ENCODE measurements around the gene ISL1. TPM values are rescaled to one million over a fixed set of nuclear protein-coding genes. Genes with fewer than 3 reads are reported as not detected.
A peak's percentile ranks its signal among the peaks of the same experiment; 100 is the strongest.

ISL1 gene
- total and polyA plus RNA-seq, 2 of the 8 experiments (the other 6 are each of a cell fraction or from before 2014, with no cell fraction given) = 0.05 to 0.19 TPM

DNA sequence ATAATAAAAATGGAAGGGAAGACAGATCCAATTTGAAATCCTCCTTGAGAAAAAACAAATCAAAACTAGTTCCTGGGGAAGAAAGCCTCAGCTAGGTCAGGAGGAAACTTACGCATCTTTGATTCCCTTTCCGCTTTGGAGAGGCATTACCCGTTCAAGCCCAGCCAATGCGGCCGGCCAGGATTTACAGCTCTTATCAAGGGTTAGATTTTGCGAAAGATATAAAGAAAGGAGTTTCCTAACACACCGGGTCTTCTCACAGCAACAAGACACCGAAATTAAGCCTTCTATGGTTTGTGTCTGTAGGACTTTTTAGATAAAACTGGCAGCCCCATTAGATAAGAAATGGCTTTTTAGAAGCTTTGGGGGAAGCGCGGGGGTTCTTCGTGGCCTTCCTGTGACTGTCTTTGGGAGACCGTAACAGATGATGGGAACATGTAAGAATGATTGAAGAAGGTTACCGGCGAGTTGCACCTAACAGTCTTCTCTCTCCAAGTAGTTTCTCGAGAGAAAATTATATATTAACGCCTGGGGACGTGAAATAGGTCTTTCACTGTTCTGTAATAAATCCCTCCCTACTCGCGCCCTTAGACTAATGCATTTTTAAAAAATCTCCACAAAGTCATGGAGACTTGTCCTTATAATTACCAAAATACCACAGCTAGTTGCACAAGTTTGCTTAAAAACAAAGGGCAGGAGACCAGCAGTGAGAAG, 1.3 kb upstream of the ISL1 start:
- H3K36me3 ChIP-seq (ENCODE audit: control insufficient read depth in 2 of 4, insufficient read depth in 4 of 4, low read length in 3 of 4) = no peaks in the 10 kb centered on the region
- H3K79me2 ChIP-seq (ENCODE audit: control insufficient read depth in 1 of 2, insufficient read depth in 2 of 2, low read length in 2 of 2) = no peaks in the 10 kb centered on the region
- no peak overlapping the region for H2BK20ac ChIP-seq (ENCODE audit: low read length)
- H2AK5ac ChIP-seq (ENCODE audit: low read depth, low read length) = no peak overlapping the region
- POLR2A ChIA-PET (ENCODE audit: partially characterized antibody) = interaction anchor here (1.1 to 1.8 kb wide), 2 partner anchors 13 to 18 kb away, joined by 3 to 6 read pairs; no protein-coding TSS in a partner anchor
- 10% methylated on average over 19 of the region's 19 CpGs; no CpG with 5 or more reads in 1 of the 2 experiments for WGBS, 2 experiments (ENCODE audit: extremely low coverage in 1 of 2, insufficient coverage in 1 of 2, insufficient read length in 1 of 2, insufficient replicate concordance in 2 of 2, low coverage in 1 of 2, low lambda C conversion rate in 2 of 2, missing lambda C conversion rate in 1 of 2)
- peaks cover 45 to 99% (median 81%) of the 10 kb centered on the region in 4 experiments for H3K27me3 ChIP-seq (replicated peaks in 1 of 4; ENCODE audit: control insufficient read depth in 3 of 4, extremely low read depth in 1 of 4, insufficient read depth in 3 of 4, low read length in 3 of 4)
- no peak overlapping the region for H4K5ac ChIP-seq (ENCODE audit: insufficient read length, low read depth, low read length)
- no peak overlapping the region for H4K91ac ChIP-seq (replicated peaks; ENCODE audit: insufficient read length, low read length)
- H2AFZ ChIP-seq (ENCODE audit: low read length) = no peak overlapping the region
- no peaks in the 10 kb centered on the region for H3K79me1 ChIP-seq (ENCODE audit: low read depth, low read length)
- H3K23ac ChIP-seq (ENCODE audit: insufficient read length) = no peak overlapping the region
- H3K27ac ChIP-seq (ENCODE audit: low read depth, low read length) = no peak overlapping the region
- H2BK5ac ChIP-seq (ENCODE audit: low read depth, low read length) = no peak overlapping the region
- FAIRE-seq = no peak
- no peak overlapping the region for H2BK12ac ChIP-seq (ENCODE audit: low read depth, low read length)
- no peak overlapping the region for H3K4ac ChIP-seq (replicated peaks; ENCODE audit: insufficient read length, low read depth, low read length)
- peak overlapping the region; percentile 91 to 93 for H3K4me2 ChIP-seq (ENCODE audit: insufficient read depth in 1 of 2, low read depth in 2 of 2, low read length in 2 of 2)
- TF ChIP-seq EZH2 (IDR thresholded peaks at IDR 0.05; ENCODE audit: low read depth, low read length, severe bottlenecking) (peak; percentile 78), EGR1 (IDR thresholded peaks at IDR 0.05; ENCODE audit: borderline replicate concordance, low read depth, low read length) (no peak), SP1 (IDR thresholded peaks at IDR 0.05; ENCODE audit: low read depth, low read length) (no peak), CBX8 (IDR thresholded peaks at IDR 0.05; ENCODE audit: borderline replicate concordance, low read depth, low read length) (0 out of 2 replicates have a peak, but pooled peaks have one; percentile 54), SIN3A (conservative IDR thresholded peaks at IDR 0.05 in 1 of 2, IDR thresholded peaks at IDR 0.05 in 1 of 2; ENCODE audit: low read depth in 1 of 2, low read length in 2 of 2) (no peak), SUZ12 (IDR thresholded peaks at IDR 0.05; ENCODE audit: low read length) (peak; percentile 81), RNF2 (IDR thresholded peaks at IDR 0.05; ENCODE audit: borderline replicate concordance, low read depth, low read length, missing control alignments, poor library complexity, severe bottlenecking) (peak; percentile 93)
- TF ChIP-seq, protein P1, sequence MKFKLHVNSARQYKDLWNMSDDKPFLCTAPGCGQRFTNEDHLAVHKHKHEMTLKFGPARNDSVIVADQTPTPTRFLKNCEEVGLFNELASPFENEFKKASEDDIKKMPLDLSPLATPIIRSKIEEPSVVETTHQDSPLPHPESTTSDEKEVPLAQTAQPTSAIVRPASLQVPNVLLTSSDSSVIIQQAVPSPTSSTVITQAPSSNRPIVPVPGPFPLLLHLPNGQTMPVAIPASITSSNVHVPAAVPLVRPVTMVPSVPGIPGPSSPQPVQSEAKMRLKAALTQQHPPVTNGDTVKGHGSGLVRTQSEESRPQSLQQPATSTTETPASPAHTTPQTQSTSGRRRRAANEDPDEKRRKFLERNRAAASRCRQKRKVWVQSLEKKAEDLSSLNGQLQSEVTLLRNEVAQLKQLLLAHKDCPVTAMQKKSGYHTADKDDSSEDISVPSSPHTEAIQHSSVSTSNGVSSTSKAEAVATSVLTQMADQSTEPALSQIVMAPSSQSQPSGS (IDR thresholded peaks at IDR 0.05; ENCODE audit: low read length) = no peak
- H2BK120ac ChIP-seq (replicated peaks; ENCODE audit: low read depth, low read length) = no peak overlapping the region
- no peak overlapping the region for H3K9ac ChIP-seq (replicated peaks in 1 of 4; ENCODE audit: extremely low read depth in 1 of 4, low read depth in 3 of 4, low read length in 3 of 4)
- H4K20me1 ChIP-seq (replicated peaks in 1 of 2; ENCODE audit: control insufficient read depth in 1 of 2, insufficient read depth in 2 of 2, low read length in 2 of 2) = peaks cover 0 to 3% of the 10 kb centered on the region in 2 experiments
- no peak overlapping the region for H3K14ac ChIP-seq (ENCODE audit: insufficient read length)
- no peak for DNase-seq (ENCODE audit: low read depth in 1 of 2, low spot score in 2 of 2)
- no peak overlapping the region for H2BK15ac ChIP-seq (ENCODE audit: low read length)
- peak overlapping the region in 2 of 4 experiments; percentile 37 to 66; a peak in 4 of 8 replicates for H3K4me3 ChIP-seq (ENCODE audit: extremely low read depth in 1 of 4, insufficient read depth in 2 of 4, low read depth in 3 of 4, low read length in 4 of 4)
- no peak overlapping the region for H4K8ac ChIP-seq (ENCODE audit: extremely low read depth, insufficient read depth, low read length)
- H3K18ac ChIP-seq (ENCODE audit: extremely low read depth, low read length) = no peak overlapping the region
- H3K9me3 ChIP-seq (ENCODE audit: insufficient read depth in 2 of 2, low read depth in 1 of 2, low read length in 1 of 2) = no peaks in the 10 kb centered on the region; a peak in 1 of 4 replicates
- CTCF ChIA-PET (ENCODE audit: partially characterized antibody) = interaction anchor here (0.7 to 11.8 kb wide), 15 partner anchors 8 to 1324 kb away, joined by 3 to 113 read pairs (median 4); no protein-coding TSS in a partner anchor
- H3K4me1 ChIP-seq (replicated peaks in 1 of 4; ENCODE audit: control insufficient read depth in 3 of 4, insufficient read depth in 4 of 4, low read length in 3 of 4) = peaks cover 15 to 49% (median 25%) of the 10 kb centered on the region in 4 experiments
- H3K23me2 ChIP-seq (ENCODE audit: low read depth, low read length) = peaks cover 26% of the 10 kb centered on the region
- no peak overlapping the region for H3K56ac ChIP-seq (replicated peaks; ENCODE audit: insufficient read length, low read depth, low read length)

Data from H1 (cell line).